ENCODE results near the gene CCDC60.

Gene CCDC60

GRCh38 chr12:119556854-119557253 is 222.3 kb downstream of the CCDC60 start:
- DNase-seq, result no peak

- DNase-seq, result no peak
Observed at GRCh38 chr12:119565404-119565803, 230.9 kb downstream of the CCDC60 start.

GRCh38 chr12:119570771-119571170 is 236.2 kb downstream of the CCDC60 start:
- no peak for DNase-seq

- no peak for DNase-seq
Observed at GRCh38 chr12:119573086-119573485, 238.6 kb downstream of the CCDC60 start.

GRCh38 chr12:119574255-119574654 is 239.7 kb downstream of the CCDC60 start:
- DNase-seq, result no peak

GRCh38 chr12:119576118-119576810 is 241.7 kb downstream of the CCDC60 start:
- DNase-seq, result no peak

GRCh38 chr12:119576915-119577314 is 242.4 kb downstream of the CCDC60 start:
- no peak for DNase-seq

- DNase-seq, result no peak
Observed at GRCh38 chr12:119578112-119578511, 243.6 kb downstream of the CCDC60 start.

- DNase-seq, result no peak
Observed at GRCh38 chr12:119589097-119589496, 254.6 kb downstream of the CCDC60 start.

GRCh38 chr12:119589634-119590033 is 255.1 kb downstream of the CCDC60 start:
- DNase-seq, result no peak

All from NCI-H345 (cell line).